NCI-H510A treated with DMSO at 0.1 percent for 48 hours (cell line): Measurements from ENCODE around the gene MED12L.
A peak's percentile ranks its signal among the peaks of the same experiment; 100 is the strongest.
"Not testable (repeated sequence)": the region's sequence is repeated elsewhere in the genome, so short reads cannot be mapped to it uniquely, and the experiment has no call there.

ENCODE experiments used
- DNase-seq: peaks from one replicate; lab custom pipeline; 2025; lab: John Stamatoyannopoulos, UW

Gene MED12L

GRCh38 chr3:151210676-151211381 lies 125.4 kb downstream of the MED12L start:
- no peak for DNase-seq

GRCh38 chr3:151213151-151213550 lies 127.7 kb downstream of the MED12L start:
- DNase-seq: no peak

- DNase-seq: no peak
Measured at GRCh38 chr3:151213881-151214280, 128.4 kb downstream of the MED12L start.

- no peak for DNase-seq
Measured at GRCh38 chr3:151214459-151214858, 129.0 kb downstream of the MED12L start.

GRCh38 chr3:151216641-151217607 lies 131.5 kb downstream of the MED12L start:
- no peak for DNase-seq

- DNase-seq: no peak
Measured at GRCh38 chr3:151218136-151218535, 132.7 kb downstream of the MED12L start.

- DNase-seq: no peak
Measured at GRCh38 chr3:151219056-151219455, 133.6 kb downstream of the MED12L start.

GRCh38 chr3:151224268-151224866 lies 138.9 kb downstream of the MED12L start:
- no peak for DNase-seq

- no peak for DNase-seq
Measured at GRCh38 chr3:151225040-151225975, 139.8 kb downstream of the MED12L start.

- DNase-seq: no peak
Measured at GRCh38 chr3:151226088-151226563, 140.7 kb downstream of the MED12L start.

- no peak for DNase-seq
Measured at GRCh38 chr3:151226825-151227224, 141.4 kb downstream of the MED12L start.

- DNase-seq: no peak
Measured at GRCh38 chr3:151227266-151227806, 141.9 kb downstream of the MED12L start.

GRCh38 chr3:151227807-151228665 lies 142.6 kb downstream of the MED12L start:
- DNase-seq: peak; percentile 54

- DNase-seq: no peak
Measured at GRCh38 chr3:151228666-151229040, 143.2 kb downstream of the MED12L start.

GRCh38 chr3:151230646-151231045 lies 145.2 kb downstream of the MED12L start:
- no peak for DNase-seq

GRCh38 chr3:151232403-151232802 lies 146.9 kb downstream of the MED12L start:
- DNase-seq: not testable (repeated sequence)

- no peak for DNase-seq
Measured at GRCh38 chr3:151232991-151233390, 147.5 kb downstream of the MED12L start.

- DNase-seq: no peak
Measured at GRCh38 chr3:151234825-151235224, 149.4 kb downstream of the MED12L start.

GRCh38 chr3:151236316-151236715 lies 150.9 kb downstream of the MED12L start:
- no peak for DNase-seq

GRCh38 chr3:151236736-151237135 lies 151.3 kb downstream of the MED12L start:
- DNase-seq: no peak
